NCI-H128 (cell line): ENCODE measurements around the gene MESD.

ENCODE experiments used
- DNase-seq: peaks from one replicate; lab custom pipeline; 2025; ENCODE audit not compliant: unreplicated experiment; lab: John Stamatoyannopoulos, UW

MESD gene

DNA sequence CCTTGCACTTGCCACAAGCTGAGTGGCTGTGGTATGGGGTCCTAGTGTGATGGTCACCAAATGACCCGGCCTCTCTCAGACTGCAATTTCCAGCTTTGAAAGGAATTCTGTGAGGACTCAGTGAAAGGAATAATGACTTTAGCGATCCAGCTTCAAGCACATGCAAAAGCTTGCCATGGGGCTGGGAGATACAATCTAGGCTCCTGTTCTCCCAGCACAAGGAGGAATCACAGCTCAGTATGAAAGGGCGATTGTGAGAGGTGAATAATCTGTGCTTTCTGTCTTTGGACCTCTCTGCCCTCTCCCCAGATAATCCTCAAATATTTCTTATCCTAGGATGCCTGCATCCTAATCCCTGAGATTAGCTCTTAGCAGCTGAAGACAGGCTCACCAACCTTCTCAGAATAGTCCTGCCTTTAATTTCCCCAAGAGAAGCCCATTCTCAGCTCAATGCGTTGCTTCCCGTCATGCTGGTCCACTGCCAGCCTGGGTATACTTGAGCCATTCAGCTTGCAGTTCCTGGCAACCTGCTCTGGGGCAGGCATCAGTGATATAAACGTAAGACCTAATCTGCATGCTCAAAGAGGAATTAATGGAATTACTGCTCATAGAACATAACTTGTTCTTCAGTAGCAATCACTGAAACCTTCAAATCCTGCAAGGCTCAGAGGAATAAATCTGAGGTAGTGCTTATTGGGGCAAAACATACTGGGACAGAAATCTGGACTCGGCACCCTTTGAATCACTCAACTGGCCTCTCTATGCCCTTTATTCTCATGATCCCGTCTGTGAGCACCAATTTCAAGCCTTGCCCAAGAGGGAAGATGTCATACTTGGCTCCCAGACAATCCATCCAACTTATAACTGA is 26.2 kb upstream of the MESD start:
- no peak for DNase-seq

DNA sequence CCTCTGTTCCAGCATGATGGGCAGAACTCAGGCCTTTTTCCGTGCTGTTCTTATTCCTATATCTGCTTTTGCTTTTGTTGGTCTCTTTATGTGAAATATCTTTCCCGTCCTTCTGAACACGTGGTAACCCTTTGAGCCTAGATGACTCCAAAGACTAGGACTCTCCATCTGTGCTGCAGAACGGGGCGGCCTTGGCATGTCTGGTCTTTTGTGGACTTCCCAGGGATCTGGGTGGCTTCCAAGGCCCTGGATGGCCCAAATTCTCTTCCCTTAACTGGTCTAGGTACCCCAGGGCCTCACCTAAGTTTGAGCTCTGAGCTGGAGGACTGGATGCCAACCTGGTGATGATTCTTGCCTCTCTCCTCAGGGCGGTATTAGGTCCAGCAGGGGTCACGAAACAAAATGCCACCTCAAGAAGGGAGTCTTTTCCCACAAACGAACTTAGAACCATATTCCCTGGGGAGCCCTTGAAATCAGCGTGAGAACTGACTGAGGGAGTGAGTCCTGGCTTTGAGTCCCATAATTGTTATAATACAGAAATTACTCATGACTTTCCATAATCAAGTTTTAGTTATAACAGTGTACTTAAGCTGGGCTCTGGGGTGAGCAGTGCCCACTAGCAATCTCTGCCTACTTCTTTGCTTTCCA is 25.0 kb upstream of the MESD start:
- DNase-seq: no peak

DNA sequence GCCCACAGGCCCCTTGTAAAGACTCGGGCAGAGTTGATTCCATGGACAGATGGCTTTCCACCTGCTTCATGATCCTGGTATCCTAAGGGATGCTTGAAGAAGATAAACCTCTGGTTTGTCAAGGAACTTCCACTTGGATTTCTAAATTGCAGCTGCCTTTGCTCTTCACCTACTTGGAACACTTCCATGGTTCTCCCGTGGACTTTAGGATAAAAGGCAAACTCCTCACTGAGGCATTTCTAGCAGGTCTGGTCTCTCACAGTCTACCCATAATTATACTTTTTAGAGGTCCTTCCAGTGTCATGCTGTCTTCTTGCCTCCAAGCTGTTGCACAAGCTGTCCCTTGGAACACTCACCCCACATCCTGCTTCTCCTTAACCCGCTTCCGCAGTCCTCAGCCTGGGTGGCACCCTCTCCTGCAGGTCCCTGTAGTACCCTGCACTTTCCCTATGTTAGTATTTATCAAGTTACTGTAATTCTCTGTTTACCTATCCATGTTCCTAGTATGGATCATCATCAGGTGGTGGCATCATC is 23.8 kb upstream of the MESD start:
- DNase-seq: no peak

- DNase-seq: no peak
Observed at GRCh38 chr15:81012588-81012987, 23.0 kb upstream of the MESD start.

- no peak for DNase-seq
Observed at GRCh38 chr15:81011593-81011992, 22.0 kb upstream of the MESD start.

- no peak for DNase-seq
Observed at GRCh38 chr15:81010086-81010485, 20.5 kb upstream of the MESD start.

- DNase-seq: no peak
Observed at GRCh38 chr15:81008312-81008711, 18.7 kb upstream of the MESD start.

- no peak for DNase-seq
Observed at GRCh38 chr15:81007428-81008064, 17.9 kb upstream of the MESD start.

DNA sequence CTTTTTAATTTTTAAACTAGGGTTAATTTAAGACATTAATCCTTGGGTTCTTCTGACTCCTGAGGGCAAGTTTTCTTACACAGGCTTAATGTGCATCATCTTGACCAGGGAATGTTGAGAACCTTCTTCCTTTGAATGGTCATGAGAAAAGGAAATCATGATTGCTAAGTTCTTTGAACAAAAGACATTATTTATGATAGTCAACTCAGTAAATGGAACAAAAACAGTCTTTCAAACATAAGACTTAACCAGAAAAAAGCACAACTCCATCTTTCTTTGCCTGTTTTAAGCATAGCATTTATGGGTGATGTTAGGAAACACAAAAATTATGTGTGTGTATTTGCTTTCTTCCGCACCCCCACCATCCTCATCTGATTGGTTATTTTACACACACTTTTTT is 16.5 kb upstream of the MESD start:
- no peak for DNase-seq

GRCh38 chr15:81003097-81003350 is 13.4 kb upstream of the MESD start:
- no peak for DNase-seq

DNA sequence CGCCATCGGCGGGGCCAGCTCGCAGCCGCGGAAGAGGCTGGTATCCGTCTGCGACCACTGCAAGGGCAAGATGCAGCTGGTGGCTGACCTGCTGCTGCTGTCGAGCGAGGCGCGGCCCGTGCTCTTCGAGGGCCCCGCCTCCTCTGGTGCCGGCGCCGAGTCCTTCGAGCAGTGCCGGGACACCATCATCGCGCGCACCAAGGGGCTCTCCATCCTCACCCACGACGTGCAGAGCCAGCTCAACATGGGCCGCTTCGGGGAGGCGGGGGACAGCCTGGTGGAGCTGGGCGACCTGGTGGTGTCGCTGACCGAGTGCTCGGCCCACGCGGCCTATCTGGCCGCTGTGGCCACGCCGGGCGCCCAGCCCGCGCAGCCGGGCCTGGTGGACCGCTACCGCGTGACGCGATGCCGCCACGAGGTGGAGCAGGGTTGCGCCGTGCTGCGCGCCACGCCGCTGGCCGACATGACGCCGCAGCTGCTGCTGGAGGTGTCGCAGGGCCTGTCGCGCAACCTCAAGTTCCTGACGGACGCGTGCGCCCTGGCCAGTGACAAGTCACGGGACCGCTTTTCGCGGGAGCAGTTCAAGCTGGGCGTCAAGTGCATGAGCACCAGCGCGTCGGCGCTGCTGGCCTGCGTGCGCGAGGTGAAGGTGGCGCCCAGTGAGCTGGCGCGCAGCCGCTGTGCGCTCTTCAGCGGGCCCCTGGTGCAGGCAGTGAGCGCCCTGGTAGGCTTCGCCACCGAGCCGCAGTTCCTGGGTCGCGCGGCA is 12.9 kb upstream of the MESD start:
- DNase-seq: no peak

- DNase-seq: no peak
Observed at GRCh38 chr15:81002009-81002330, 12.4 kb upstream of the MESD start.

- no peak for DNase-seq
Observed at GRCh38 chr15:81001152-81002008, 11.8 kb upstream of the MESD start.

DNA sequence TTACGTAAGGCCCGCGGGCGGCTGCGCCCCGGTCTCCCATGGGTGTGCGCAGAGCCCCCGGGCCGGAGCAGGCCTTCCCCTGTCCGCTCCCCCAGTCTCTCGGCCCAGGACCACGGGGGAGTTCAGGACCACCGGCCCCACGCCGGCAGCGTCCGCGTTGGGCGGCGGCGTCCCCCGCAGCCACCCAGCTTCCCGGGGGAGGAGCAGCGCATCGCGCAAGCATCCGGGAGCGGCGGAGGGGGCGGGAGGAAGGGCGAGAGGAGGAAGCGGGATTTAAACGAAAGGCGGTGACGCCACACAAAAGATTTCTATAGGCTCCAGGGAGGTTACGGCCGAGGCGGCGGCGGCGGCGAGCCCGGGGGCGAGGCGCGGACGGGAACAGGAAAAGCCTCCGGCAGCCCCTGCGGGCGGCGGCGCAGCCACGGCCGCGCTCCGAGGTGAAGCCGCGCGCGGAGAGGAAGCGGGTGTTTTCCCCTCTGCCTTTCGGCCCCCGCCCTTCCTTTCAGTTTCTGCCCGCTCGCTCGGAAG is 11.1 kb upstream of the MESD start, which contains the start of gene TLNRD1:
TSS of gene TLNRD1 (plus strand) at position 300 of the 528 bp plus-strand sequence. CDS start 1,349 bp downstream, outside the sequence.
- peak; percentile 36 for DNase-seq

GRCh38 chr15:81000144-81000623 is 10.6 kb upstream of the MESD start:
- no peak for DNase-seq

DNA sequence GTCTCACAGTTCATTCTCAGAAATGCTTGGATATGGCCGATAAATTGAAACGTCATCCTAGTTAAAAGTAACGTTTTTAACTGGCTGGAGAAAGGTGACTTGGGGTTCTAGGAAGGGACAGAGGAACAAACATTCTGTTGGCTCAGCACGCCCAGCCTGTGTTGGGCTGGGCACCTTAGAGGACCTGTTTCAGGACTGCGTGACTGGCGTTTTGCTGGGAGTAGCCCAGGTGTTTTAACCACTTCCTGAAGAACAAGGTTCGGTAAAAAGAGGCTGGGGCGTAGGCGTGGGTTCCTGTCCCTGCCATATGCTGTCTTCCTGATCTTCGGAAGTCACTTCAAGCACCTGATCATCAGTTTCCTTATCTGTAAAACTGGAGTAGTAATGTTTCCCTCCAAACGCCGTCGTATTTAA is 10.0 kb upstream of the MESD start:
- DNase-seq: no peak

DNA sequence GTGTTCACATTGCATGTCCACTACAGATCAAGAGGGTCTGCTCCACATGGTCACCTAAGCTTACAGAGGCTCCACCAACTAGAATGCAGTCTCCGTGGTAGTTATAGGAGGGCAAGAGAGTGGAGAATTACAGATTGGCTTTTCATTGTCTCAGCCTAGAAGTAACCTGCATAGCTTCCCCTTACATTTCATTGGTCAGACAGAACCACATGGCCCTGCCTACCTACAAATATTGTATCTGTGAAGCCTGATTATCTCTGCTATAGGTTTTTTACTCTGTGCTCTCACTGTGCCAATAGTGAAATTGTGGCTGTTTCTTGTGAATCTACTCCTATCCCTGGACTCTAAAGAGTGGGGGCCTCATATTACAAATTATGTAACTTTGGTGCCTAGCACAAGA is 8.6 kb upstream of the MESD start:
- no peak for DNase-seq

DNA sequence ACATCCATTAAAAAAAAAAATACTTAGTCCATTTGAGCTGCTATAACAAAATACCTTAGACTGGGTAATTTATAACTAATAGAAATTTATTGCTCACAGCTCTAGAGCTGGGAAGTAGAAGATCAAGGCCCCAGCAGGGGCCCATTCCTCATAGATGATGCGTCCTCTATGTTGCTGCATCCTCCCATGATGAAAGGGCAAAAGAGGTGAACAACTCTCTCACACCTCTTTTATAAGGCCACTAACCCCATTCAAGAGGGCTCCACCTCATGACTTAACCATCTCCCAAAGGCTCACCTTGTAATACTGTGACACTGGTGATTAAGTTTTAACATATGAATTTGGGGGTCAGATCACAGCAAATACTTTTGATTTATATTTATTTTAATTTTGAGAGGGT is 8.1 kb upstream of the MESD start:
- DNase-seq: no peak

- no peak for DNase-seq
Observed at GRCh38 chr15:80996247-80996646, 6.6 kb upstream of the MESD start.

DNA sequence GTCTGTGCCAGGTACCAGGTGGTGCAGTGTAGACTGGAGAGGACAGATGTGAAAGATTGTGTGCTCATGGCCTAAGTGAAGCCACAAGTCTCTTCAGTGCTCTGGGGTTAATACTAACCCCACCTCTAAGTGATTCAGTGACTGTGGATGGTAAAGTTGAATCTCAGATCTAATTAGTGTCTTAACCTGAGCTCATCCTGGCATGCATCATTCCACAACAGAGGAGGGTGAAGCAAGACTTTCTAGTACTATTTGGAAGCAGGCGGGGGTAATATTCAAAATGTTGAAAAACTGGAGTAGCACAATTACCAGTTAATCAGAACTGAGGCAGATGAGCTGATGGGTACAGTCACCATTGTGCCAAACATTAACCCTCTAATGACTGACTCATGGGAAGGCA is 2.8 kb upstream of the MESD start:
- DNase-seq: no peak
